Stomach (tissue), 4 donors: ENCODE data around the gene CHCHD6.

Experiments used
- CTCF ChIP-seq, 7 experiments: fragments of 450-650 bp in 4 of 7; fragments of 200-600 bp in 3 of 7; sonication (generic) in 3 of 7; IDR thresholded peaks; one replicate each; pipeline ENCODE4 v1.5.1; 2016 to 2019; ENCODE audit warnings: antibody characterized with exemption in 7 of 7, control low read depth in 2 of 7, mild to moderate bottlenecking in 1 of 7
- EP300 ChIP-seq: sonication (generic); formaldehyde crosslinking; IDR thresholded peaks from one replicate; pipeline ENCODE4 v1.6.1; 2017; ENCODE audit warnings: antibody characterized with exemption

GRCh38 chr3:126657901-126658300 is 46.1 kb upstream of the CHCHD6 start:
- TF ChIP-seq CTCF (IDR thresholded peaks at IDR 0.05) (no peak), EP300 (no peak)
